Prostate gland (tissue), 2 donors: ENCODE results near the gene MYO1H. TPM values are rescaled to one million over a fixed set of nuclear protein-coding genes. Genes with fewer than 3 reads are reported as not detected.

Source experiments
- DNase-seq: peaks from one replicate; pipeline ENCODE4 v3.0.0-alpha.2; 2019; ENCODE audit warnings: low spot score
- H3K27ac ChIP-seq, 2 donors: fragments of 200-600 bp; sonication (generic); 2 replicates each; pipeline ENCODE4 v1.5.1; 2017 to 2019
- H3K27me3 ChIP-seq: fragments of 200-600 bp; sonication (generic); replicated peaks from 2 replicates; pipeline ENCODE4 v1.5.1; 2019; ENCODE audit not compliant: insufficient read depth
- H3K36me3 ChIP-seq, 2 donors: fragments of 200-600 bp; sonication (generic); 1 replicate in 1 of 2; 2 replicates in 1 of 2; pipeline versions ENCODE4 v1.5.1 to v1.8.1; 2017 to 2019
- H3K4me1 ChIP-seq: fragments of 200-600 bp; sonication (generic); replicated peaks from 2 replicates; pipeline ENCODE4 v1.5.1; 2019
- H3K4me3 ChIP-seq, 2 donors: fragments of 200-600 bp; sonication (generic); 2 replicates each; pipeline ENCODE4 v1.5.1; 2017 to 2019
- H3K9me3 ChIP-seq: fragments of 200-600 bp; sonication (generic); 2 replicates; pipeline ENCODE4 v1.5.1; 2017
- POLR2A ChIP-seq: fragments of 450-650 bp; IDR thresholded peaks from one replicate; pipeline ENCODE4 v1.6.1; 2016; ENCODE audit warnings: antibody characterized with exemption, mild to moderate bottlenecking
- POLR2AphosphoS5 ChIP-seq: sonication (generic); formaldehyde crosslinking; IDR thresholded peaks from one replicate; pipeline ENCODE4 v1.6.1; 2017; ENCODE audit warnings: antibody characterized with exemption
- WGBS: methylation state at CpG from one replicate; pipeline ENCODE4 v1.1.5; 2018; 5-methylcytosine and 5-hydroxymethylcytosine counted together
- intact Hi-C: fragments of 100-400 bp; cut with DNase I; formaldehyde crosslinking; loops from one replicate; pipeline ENCODE4 v1.14.2; 2022
- total RNA-seq, 2 donors: library from RNA; depleted of rRNA; stranded (reverse); fragments of >200 nt; gene quantifications; one replicate each; pipeline ENCODE4 v1.1.0, GENCODE V29; 2016
- TF ChIP-seq, protein P1 (sequence below), 4 experiments: fragments of 200-600 bp in 2 of 4; fragments of 450-650 bp in 2 of 4; sonication (generic) in 2 of 4; IDR thresholded peaks; 1 replicate in 3 of 4; 2 replicates in 1 of 4; pipeline ENCODE4 v1.5.1; 2016 to 2019; ENCODE audit warnings: antibody characterized with exemption in 4 of 4, mild to moderate bottlenecking in 2 of 4, moderate library complexity in 2 of 4

The MYO1H gene
- total RNA-seq, 2 donors from 2014 or later, result 1.2 TPM; not detected in 1

DNA sequence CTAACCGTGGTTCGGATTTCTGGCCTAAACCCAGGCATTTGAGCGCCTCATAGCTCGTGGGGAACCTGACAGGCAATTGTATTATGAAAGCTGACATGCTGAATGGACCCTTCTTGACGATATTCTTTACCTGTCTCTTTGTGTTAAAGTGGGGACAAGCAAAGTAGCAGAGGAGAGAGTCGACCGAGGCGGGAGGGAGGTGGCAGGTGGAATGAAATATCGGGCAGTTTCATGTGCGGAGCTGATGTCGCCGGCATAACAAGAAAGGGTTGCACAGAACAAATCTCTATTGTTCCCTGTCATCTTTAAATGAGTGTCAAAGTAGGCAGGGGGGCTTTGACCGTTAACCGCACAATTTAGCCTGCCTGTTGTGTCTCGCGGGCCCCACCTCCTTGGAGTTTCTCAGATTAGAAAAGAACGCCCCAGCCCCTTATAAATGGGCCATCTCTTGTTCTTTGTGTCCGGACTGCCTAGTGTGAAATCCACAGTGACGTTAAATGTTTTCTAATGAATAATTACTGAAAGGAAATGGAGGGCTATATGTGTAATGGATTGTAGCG, 11.5 kb downstream of the MYO1H start:
- Histone ChIP-seq H3K27me3 (no peaks in the 10 kb centered on the region), H3K9me3 (no peaks in the 10 kb centered on the region), H3K36me3 (no peaks in the 10 kb centered on the region), H3K4me3 (no peak overlapping the region), H3K4me1 (no peaks in the 10 kb centered on the region), H3K27ac (no peak overlapping the region)
- no peak for TF ChIP-seq POLR2A
- TF ChIP-seq, protein P1, sequence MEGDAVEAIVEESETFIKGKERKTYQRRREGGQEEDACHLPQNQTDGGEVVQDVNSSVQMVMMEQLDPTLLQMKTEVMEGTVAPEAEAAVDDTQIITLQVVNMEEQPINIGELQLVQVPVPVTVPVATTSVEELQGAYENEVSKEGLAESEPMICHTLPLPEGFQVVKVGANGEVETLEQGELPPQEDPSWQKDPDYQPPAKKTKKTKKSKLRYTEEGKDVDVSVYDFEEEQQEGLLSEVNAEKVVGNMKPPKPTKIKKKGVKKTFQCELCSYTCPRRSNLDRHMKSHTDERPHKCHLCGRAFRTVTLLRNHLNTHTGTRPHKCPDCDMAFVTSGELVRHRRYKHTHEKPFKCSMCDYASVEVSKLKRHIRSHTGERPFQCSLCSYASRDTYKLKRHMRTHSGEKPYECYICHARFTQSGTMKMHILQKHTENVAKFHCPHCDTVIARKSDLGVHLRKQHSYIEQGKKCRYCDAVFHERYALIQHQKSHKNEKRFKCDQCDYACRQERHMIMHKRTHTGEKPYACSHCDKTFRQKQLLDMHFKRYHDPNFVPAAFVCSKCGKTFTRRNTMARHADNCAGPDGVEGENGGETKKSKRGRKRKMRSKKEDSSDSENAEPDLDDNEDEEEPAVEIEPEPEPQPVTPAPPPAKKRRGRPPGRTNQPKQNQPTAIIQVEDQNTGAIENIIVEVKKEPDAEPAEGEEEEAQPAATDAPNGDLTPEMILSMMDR (IDR thresholded peaks at IDR 0.05), result no peak
- no peak for TF ChIP-seq POLR2AphosphoS5
- intact Hi-C loops, result no loop called here
- WGBS, result 82% methylated on average over 20 of the region's 20 CpGs
- DNase-seq, result no peak

GRCh38 chr12:109369831-109370230, 22.1 kb downstream of the MYO1H start:
- WGBS, result 85% methylated on average over 5 of the region's 5 CpGs
- Histone ChIP-seq H3K9me3 (no peaks in the 10 kb centered on the region), H3K27ac (no peak overlapping the region), H3K4me3 (no peak overlapping the region), H3K4me1 (no peaks in the 10 kb centered on the region), H3K27me3 (no peaks in the 10 kb centered on the region), H3K36me3 (no peaks in the 10 kb centered on the region)
- intact Hi-C loops, result no loop called here
- TF ChIP-seq POLR2A (no peak), POLR2AphosphoS5 (no peak)
- TF ChIP-seq, protein P1 (IDR thresholded peaks at IDR 0.05), result no peak
- DNase-seq, result no peak

- Histone ChIP-seq H3K9me3 (no peaks in the 10 kb centered on the region), H3K4me1 (no peaks in the 10 kb centered on the region), H3K27me3 (no peaks in the 10 kb centered on the region), H3K4me3 (no peak overlapping the region), H3K36me3 (no peaks in the 10 kb centered on the region), H3K27ac (no peak overlapping the region)
- intact Hi-C loops, result no loop called here
- WGBS, result 52% methylated on average over 2 of the region's 2 CpGs
- TF ChIP-seq POLR2AphosphoS5, result no peak
- TF ChIP-seq, protein P1 (IDR thresholded peaks at IDR 0.05), result no peak
- TF ChIP-seq POLR2A, result no peak
- no peak for DNase-seq
Measured at GRCh38 chr12:109377139-109377685, 29.5 kb downstream of the MYO1H start.

DNA sequence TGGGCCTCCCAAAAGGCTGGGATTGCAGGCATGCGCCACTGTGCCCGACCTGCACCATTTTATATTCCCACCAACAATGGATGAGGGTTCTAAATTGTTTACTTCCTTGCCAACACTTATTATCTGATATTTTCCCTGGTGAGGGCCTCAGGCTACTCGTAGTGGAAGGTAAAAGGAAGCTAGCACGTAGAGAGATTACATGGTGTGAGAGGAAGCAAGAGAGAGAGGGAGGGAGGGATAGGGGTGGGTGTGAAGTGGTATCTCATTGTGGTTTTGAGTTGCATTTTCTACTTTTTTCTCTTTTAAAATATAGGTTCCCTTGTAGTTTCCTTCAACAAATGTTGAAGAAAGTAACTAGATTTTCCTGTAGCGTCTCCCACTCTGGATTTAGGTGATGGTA, 30.9 kb downstream of the MYO1H start:
- Histone ChIP-seq H3K4me1 (no peaks in the 10 kb centered on the region), H3K4me3 (no peak overlapping the region), H3K27ac (no peak overlapping the region), H3K27me3 (no peaks in the 10 kb centered on the region), H3K36me3 (no peaks in the 10 kb centered on the region), H3K9me3 (no peaks in the 10 kb centered on the region)
- DNase-seq, result no peak
- no peak for TF ChIP-seq POLR2AphosphoS5
- TF ChIP-seq POLR2A, result no peak
- TF ChIP-seq, protein P1 (IDR thresholded peaks at IDR 0.05), result no peak
- WGBS, result 57% methylated on average over 5 of the region's 5 CpGs
- intact Hi-C loops, result no loop called here

GRCh38 chr12:109382031-109382430, 34.3 kb downstream of the MYO1H start:
- H3K4me3 ChIP-seq, result no peak overlapping the region
- no peak for DNase-seq
- no peaks in the 10 kb centered on the region for H3K36me3 ChIP-seq
- intact Hi-C loops, result loop anchor here (10.0 kb wide), 1 partner anchor 267 kb away; the partner anchor contains the start of gene ACACB
- H3K9me3 ChIP-seq, result no peaks in the 10 kb centered on the region
- no peaks in the 10 kb centered on the region for H3K4me1 ChIP-seq
- H3K27ac ChIP-seq, result no peak overlapping the region
- no peaks in the 10 kb centered on the region for H3K27me3 ChIP-seq
- no peak for TF ChIP-seq POLR2AphosphoS5
- TF ChIP-seq, protein P1 (IDR thresholded peaks at IDR 0.05), result no peak
- no peak for TF ChIP-seq POLR2A
